NCI-H2227 (cell line): Measurements from ENCODE around the gene RNF182.
"Not testable (repeated sequence)": the region's sequence is repeated elsewhere in the genome, so short reads cannot be mapped to it uniquely, and the experiment has no call there.

ENCODE experiments used
- DNase-seq: peaks from one replicate; lab custom pipeline; 2025; ENCODE audit not compliant: unreplicated experiment; lab: John Stamatoyannopoulos, UW

RNF182 gene

DNA sequence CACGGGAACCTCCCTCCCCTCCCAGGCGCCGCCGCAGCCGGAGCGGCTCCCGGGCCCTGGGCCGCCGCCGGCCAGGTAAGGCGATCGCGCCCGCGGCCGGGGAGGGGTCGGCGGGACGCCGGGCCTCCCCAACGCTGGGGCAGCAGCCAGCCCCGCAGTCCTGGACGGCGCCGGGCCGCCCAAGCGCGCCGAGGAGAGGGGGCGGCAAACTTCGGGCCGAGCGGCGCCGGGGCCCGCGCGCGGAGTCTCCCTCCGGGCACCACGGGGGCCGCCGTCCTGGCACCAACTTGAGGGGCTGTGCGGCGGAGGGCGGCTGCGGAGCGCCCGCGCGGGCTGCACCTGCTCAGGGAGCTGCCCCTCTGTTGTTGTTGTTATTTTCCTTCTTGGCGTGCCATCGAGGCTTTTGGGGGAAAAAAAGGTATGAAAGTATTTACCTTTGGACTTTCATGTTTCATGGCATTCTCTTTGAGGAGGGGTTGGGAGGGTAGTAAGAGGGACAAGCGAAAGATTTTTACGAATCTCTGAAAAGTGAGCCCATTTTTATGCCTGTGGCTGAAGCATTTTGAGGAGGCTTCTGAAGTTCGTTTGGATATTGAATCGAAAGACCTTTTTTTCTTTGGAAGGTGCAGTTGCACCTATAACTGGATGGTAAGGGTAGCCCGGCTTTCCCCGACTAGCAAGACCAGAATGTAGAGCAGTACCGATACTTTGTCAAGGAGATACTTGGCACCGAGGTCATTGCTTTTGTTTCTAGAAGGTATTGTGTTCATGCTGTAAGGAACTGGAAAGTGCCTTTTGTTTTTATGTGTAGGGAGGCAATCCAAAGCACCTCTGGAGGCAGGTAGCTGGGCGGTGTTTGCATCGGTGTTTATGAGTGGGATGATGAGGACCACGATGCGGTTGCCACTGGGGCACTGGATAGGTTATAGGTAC is at the start of gene RNF182:
RNF182 (plus strand) TSS at position 4 of the 933 bp plus-strand sequence. CDS start 52,168 bp downstream, outside the sequence.
- no peak for DNase-seq

DNA sequence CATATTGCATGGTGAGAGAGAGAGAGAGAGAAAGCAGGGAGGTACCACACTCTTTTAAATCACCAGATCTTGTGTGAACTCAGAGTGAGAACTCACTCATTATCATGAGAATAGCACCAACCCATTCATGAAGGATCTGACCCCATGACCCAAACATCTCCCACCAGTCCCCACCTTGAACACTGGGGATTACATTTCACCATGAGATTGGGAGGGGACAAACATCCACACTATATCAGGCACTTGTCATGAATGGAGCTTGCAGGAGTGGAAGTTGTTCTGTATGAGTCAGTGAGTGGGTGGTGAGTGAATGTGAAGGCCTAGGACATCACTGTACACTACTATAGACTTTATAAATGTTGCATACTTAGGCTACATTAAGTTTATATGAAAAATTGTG is 47.7 kb upstream of the RNF182 start:
- DNase-seq, result no peak

DNA sequence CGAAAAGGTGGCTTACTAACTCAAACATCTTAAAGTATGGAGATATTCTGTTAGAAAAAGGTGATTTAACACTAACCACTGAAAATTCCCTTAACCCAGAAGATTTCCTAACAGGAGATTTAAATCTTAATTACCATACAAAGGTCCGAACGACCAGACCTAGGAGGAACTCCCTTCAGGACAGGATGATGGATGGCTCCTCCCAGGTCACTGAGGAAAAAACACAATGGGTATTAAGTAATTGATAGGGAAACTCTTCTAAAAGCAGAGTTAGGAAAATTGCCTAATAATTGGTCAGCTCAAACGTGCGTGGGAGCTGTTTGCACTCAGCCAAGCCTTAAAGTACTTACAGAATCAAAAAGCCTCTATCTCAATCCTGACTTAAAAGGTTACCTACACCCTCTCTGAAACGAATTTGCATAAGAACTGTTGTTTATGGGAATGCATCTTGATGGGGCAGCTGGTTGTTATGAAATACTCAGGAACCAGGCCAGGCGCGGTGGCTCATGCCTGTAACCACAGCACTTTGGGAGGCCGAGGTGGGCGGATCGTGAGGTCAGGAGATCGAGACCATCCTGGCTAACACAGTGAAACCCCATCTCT is 44.6 kb upstream of the RNF182 start:
- not testable (repeated sequence) for DNase-seq

GRCh38 chr6:13881621-13882165 is 43.1 kb upstream of the RNF182 start:
- no peak for DNase-seq

- no peak for DNase-seq
These were observed 40.8 kb upstream of the RNF182 start for GRCh38 chr6:13883966-13884365.

DNA sequence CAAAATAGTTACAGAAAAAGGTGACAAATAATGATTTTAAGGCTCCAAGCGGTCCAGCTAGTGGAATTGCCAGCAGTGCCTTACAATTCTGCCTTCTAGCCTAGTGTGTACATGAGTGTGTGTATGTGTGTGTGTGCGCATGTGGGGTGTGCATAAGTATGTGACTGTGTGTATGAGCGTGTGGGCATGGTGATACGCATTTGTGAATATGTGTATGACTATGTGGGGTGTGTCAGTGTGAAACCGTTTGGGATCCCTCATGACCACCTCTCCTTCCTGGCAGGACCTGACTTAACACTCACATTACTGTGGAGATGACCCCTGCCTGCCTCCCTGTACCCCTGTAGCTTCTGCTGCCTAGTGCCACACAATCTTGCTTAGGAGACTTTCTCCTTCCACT is 40.4 kb upstream of the RNF182 start:
- no peak for DNase-seq

DNA sequence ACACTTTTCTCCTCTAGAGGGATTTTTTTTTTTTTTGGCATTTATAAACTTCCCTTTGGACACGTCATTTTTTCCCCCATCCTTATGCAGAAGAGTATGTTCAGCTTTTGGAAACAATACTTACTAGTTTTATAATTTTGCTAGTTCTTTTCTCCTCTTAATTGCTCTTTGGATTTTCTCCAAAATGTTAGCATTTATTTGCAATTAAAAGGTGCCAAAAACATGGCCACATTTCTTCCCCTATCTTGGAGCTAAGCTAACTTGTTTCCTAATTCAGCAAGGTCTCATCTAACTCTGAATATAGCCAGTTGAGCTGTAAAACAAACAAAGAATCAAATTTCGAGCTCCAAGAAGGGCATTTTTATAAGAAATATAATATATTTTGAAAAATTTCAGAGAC is 39.2 kb upstream of the RNF182 start:
- DNase-seq, result no peak

DNA sequence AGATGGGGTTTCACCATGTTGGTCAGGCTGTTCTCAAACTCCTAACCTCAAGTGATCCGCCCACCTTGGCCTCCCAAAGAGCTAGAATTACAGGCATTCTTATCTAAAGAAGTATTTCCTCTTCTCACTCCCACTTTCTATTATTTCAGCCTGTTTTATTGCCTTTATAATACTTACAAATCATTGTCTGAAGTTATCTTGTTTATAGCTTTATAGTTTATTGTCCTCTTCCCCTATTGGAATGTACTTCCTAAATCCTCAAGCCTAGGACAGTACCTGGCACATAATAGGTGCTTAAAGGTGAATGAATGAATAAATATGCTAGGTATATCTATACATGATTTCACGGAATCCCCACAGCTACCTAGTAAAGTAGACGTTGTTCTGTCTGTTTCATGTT is 37.8 kb upstream of the RNF182 start:
- DNase-seq, result no peak

DNA sequence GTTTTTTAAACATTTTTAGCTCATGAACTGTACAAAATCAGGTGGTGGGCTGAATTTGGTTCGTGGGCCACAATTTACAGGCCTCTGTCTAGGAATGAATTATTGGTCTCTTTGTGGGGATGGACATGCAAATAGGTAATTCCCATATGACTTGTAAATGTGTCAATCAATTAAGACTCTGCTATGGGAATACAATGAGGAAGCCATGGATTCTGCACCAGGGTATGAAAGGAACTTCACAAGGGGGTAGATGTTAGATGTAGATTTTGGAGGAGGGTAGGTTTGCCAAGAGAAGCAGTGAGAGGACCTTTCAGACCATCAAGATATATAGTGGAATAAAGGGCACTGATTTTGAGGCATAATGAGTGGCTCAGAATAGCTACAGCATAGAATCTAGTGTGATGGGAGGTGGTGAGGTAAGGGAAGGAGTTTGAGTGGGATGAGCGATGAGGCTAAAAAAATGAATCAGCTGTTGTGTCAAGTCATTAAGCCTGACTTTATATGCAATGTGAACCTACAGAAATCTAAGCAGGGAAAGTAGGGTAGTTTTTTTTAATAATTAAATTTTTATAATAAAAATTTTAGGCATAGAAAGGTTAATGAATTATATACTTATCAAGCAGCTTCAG is 32.6 kb upstream of the RNF182 start:
- no peak for DNase-seq

- DNase-seq, result no peak
These were observed 21.8 kb upstream of the RNF182 start for GRCh38 chr6:13902922-13903321.

DNA sequence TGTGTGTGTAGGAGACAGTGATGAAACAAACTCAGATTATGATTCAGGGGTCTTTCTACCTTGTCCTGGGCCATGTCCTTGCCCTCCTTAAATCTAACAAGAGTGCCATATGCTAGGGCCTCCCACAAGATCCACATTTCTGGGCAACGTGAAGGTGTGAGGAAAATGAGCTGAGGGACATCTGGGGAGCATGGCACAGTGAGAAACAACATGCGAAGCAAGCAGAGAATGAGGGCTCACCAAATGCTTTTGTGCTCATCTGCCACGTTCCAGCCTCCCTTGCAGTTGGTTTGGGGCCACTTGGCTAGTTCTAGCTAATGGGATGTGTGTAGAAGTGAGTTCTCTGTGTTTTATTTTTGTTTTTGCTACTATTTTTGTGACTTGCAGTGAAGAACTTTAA is 21.4 kb upstream of the RNF182 start:
- DNase-seq, result no peak

GRCh38 chr6:13907001-13907350 is 17.8 kb upstream of the RNF182 start:
- no peak for DNase-seq

GRCh38 chr6:13907614-13908215 is 17.0 kb upstream of the RNF182 start:
- DNase-seq, result no peak

DNA sequence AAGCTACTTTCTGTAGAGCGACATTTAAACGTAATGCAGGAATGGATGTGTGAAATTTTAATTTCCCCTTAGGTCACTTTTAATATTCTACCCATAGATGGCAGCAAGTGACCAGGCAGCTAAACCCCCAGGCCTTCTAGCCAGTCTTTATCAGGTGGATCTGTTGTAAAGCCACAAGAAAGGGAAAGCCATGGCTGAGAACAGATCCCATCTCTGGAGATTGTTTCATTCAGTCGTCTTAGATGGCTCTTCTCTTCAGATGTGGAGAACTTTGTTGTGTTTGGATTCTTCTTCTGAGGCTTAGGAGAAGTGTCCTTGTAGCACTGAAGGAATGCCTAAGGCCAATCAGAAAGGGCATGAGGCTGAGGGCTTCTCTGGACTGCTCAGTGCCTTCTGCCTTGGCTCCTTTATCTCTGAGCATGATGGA is 15.8 kb upstream of the RNF182 start:
- DNase-seq, result peak; percentile 76

DNA sequence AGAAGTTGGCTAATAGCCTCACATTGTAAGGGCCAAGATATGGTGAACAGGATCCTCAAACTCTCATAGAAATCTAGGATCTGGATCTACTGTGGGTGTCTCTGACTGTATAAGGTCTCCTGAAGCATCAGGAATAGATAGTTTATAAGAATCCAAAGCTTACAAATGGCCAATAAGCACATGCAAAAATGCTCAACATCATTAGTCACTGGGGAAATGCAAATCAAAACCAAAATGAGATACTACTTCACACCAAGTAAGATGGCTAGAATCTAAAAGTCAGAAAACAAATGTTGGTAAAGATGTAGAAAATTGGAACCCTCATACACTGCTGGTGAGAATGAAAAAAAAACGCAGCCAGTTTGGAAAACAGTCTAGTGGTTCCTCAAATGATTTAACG is 14.3 kb upstream of the RNF182 start:
- DNase-seq, result no peak

- DNase-seq, result no peak
These were observed 13.4 kb upstream of the RNF182 start for GRCh38 chr6:13911337-13911736.

GRCh38 chr6:13913226-13914001 is 11.3 kb upstream of the RNF182 start:
- DNase-seq, result no peak

DNA sequence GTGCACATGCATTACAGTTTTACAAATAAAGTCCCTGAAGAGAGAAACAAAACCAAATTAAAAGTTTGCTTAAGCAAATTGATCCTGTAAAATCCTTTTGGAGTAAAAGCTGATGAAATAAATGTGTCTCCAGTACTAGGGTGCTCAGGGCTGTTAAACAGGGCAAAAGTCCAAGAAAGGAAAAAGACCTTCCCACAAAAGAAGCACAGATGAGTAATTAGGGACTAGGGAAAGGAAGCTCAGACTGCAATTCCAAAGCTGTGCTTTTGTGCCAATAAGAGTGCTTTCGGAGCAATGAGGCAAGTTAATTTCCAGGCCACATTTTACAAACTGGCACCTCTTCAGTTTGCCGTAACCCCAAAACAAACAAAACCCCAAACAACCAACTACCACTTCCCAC is 10.4 kb upstream of the RNF182 start:
- DNase-seq, result no peak

DNA sequence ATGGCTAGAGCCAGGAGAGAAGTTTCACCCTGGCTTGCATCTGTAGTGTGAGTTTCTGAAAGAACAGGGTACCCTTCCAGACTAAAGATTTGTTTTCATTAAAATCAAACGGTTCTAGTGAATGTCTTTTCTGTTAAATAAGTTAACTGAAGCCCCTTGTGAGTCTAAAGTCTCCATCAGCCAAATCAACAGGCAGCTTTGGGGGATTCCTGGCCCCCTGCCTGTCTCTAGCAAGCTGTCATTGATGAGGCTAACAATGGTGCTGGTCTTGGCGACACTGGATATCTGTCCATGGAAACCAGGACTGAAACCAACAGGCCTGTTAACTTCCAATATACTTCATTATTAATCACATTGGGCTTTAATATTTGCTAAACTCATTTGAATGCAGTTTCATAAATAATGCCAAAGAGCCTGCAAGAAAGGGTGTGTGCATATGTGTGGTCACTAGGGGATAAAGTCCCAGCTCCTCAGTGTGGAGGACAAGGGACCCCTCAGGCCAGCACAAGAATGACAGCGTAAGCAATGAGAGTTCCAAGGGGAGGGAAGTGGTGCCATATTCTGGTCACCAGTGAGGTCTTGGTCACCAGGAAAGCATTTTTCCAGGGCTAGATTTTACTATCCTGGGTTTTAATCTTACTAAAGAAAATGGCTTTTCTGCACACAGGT is 9.1 kb upstream of the RNF182 start:
- no peak for DNase-seq
